DMS153 (cell line): ENCODE measurements around the gene HDAC10.
"Not testable (repeated sequence)": the region's sequence is repeated elsewhere in the genome, so short reads cannot be mapped to it uniquely, and the experiment has no call there.

Experiments
- DNase-seq: peaks from one replicate; lab custom pipeline; 2025; lab: John Stamatoyannopoulos, UW

The HDAC10 gene

DNA sequence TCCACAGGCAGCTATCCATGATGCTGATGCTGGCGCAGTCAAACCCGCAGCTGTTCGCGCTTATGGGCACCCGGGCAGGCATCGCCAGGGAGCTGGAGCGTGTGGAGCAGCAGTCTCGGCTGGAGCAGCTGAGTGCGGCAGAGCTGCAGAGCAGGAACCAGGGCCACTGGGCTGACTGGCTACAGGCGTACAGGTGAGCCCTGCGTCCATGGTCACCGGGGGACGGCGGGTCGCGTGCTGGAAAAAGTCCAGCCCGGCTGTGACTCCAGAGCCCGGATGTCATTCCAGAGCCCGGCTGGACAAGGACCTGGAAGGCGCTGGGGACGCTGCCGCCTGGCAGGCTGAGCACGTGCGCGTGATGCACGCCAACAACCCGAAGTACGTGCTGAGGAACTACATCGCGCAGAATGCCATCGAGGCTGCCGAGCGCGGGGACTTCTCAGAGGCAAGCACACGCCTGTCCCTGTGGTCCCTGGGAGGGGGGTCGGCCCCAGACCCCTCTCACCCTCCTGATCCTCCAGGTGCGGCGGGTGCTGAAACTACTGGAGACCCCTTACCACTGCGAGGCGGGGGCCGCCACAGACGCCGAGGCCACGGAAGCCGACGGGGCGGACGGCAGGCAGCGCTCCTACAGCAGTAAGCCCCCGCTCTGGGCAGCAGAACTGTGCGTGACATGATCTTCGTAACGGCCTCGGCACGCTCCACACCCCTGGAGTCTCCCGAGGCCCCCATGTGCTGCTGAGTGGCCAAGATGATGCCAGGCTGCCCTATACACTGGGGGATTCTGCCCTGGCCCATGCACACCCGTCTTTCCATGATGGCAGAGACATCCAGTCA lies 34.2 kb downstream of the HDAC10 start:
- no peak for DNase-seq

DNA sequence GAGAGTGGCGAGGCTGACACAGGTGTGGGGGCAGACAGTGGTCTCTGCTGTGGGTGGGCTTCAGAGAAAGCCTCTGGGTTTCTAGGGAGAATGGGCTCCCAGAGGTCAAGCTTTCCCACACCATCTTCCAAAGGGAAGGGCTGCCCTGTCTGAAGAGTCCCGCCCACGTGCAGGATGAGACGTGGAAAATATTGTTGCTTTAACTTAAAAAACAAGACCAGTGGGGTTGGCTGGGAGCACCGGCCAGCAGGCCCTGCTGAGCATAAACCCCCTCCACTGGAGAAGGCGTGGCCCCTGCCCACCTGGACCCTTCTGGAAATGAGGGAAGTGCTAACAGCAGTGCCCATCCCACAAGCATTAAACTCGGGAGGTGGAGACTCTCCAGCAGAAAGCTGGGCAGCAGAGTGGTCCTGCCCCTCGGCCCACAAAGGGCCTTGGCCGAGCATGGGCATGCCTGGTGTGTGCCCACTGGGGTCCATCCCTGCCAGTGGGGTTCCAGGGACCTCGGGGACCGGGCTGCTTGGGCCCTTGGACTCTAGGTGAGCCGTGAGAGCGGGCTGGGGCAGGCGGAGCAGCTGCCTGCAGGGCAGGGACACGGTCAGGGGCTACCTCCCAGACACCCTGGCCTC lies 34.9 kb downstream of the HDAC10 start:
- DNase-seq = no peak

DNA sequence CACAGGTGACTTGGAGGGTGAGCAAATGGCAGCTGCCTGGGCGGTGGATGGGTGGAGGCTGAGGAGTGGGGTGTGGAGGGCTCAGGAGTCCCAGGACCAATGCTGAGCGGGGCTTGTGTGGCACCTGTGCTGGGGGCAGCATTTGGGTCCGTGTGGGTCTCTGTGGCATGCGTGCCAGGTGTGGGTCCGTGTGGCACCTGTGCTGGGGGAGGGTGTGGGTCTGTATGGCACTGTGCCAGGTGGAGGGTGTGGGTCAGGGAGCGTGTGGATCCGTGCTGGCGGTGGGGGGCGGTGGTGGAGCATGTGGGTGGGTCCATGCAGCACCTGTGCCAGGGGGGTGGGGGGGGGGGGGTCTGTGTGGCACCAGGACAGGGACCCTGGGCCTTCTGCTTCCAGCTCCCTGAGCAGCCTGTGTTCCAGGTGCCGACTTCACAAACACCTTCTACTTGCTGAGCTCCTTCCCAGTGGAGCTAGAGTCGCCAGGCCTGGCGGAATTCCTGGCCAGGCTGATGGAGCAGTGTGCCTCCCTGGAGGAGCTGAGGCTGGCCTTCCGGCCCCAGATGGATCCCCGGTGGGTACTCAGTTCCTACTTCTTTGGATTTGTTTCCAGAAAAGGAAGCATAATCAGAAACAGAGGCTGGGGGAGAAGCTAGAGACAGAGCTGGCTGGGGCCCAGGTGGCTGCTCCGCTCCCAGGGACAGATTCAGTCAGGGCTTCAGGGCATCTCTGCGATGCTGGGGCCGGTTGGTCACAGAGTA lies 35.6 kb downstream of the HDAC10 start:
- no peak for DNase-seq

DNA sequence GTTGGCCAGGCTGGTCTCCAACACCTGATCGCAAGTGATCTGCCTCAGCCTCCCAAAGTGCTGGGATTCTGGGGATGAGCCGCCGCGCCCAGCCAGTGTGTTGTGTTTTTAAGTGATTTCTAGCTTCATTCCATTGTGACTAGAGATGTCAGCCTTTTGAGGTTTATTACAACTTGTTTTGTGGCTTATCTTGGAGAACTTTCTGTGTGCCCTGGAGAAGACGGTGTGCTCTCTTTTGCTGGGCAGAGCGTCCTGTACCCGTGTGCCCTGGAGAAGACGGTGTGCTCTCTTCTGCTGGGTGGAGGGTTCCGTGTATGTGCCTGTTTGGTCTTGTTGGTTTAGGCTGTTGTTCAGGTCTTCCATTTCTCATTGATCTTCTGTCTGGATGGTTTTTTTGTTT lies 37.8 kb downstream of the HDAC10 start:
- DNase-seq = no peak

GRCh38 chr22:50211147-50211546 lies 39.9 kb downstream of the HDAC10 start:
- no peak for DNase-seq

DNA sequence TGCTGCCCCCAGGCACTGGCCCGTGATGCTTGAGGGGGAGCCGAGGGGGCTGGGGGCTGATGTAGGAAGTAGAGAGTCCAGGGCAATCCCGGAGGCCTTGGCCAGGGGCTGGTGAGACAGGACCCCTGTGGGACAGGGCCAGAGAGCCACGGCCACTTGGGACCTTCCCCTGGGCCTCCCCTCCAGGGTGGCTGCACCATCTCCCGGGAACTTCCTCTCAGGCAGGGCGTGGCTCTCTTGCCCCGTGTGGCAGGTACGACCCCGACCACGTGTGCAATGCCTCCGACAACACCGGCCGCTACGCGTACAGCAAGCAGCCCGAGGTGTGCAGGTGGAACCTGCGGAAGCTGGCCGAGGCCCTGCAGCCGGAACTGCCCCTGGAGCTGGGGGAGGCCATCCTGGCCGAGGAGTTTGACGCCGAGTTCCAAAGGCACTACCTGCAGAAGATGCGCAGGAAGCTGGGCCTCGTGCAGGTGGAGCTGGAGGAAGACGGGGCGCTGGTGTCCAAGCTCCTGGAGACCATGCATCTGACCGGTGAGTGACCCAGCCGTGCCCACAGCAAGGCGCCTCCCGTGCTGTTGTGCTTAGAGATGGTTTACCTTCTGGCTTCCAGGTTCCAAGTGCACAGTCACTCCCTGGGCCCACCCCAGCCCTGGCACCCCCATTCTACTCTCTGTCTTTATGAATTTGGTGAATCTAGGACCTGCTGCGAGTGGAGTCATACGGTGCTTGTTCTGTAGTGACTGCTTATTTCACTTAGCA lies 40.5 kb downstream of the HDAC10 start:
- no peak for DNase-seq

- no peak for DNase-seq
Observed at GRCh38 chr22:50209893-50210292, 41.2 kb downstream of the HDAC10 start.

DNA sequence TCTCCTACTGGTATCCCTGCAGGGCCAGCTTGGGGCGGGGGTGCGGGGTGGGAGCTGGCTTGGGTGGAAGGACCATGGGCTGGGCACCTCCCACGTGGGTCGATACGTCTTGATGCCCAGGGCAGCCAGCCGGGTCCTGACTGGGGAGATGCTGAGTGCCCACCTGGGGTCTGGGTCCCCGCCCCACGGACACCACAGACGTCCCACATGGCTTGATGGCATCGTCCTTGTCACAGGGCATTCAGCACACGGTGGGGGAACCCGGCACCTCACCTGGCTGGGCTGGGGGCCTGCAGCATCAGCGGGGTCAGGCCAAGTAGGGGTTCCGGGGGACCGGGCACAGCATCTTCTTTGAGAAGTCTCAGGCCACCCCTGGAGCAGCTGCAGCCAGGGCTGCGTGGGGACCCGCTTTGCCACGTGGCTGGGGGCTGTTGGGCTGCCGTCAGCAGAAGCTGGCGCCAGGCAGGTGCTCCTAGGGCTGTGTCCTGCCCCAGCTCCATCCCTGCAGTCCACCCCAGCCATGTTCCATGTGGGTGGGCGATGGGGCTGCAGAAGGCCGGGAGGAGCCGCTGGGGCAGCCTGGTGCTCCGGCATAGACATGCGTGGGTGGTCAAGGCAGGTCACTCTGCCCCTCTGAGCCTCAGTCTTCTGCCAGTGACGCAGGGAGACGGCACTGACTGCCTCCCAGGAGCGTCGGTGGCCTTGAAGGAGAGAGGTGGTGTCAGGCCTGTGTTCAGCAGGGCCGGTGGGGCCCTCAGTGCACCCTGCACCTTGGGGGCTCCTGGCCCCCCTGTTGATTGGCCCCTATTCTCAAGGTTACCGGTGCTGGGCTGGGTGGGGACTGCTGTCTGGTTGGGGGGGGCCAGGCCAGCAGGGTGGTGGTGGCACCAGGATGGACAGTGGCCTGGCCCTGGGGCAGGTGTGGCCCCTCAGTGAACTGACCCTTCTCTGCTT lies 41.8 kb downstream of the HDAC10 start:
- no peak for DNase-seq

DNA sequence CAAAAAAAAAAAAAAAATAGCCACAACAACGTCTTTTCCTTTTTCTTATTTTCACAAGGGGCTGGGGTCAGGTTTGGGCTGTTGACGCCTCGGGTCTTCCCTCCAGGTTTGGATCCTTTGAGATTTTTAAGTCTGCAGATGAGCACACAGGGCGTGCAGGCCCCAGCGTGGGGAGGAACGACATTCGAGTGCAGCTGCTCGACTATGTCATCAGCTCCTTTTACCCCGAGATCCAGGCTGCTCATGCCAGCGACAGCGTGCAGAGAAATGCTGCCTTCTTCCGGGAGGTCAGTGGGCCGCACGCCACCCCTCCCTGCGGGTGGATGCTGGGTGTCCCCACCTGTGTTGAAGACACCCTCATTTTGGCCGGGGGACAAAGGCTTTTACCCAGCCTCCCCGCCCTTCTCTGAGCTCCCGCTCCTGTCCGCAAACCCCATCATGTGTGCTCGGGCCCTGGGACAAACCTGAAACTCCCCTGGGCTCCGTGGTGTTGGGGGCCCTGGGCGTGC lies 42.6 kb downstream of the HDAC10 start:
- DNase-seq = no peak

DNA sequence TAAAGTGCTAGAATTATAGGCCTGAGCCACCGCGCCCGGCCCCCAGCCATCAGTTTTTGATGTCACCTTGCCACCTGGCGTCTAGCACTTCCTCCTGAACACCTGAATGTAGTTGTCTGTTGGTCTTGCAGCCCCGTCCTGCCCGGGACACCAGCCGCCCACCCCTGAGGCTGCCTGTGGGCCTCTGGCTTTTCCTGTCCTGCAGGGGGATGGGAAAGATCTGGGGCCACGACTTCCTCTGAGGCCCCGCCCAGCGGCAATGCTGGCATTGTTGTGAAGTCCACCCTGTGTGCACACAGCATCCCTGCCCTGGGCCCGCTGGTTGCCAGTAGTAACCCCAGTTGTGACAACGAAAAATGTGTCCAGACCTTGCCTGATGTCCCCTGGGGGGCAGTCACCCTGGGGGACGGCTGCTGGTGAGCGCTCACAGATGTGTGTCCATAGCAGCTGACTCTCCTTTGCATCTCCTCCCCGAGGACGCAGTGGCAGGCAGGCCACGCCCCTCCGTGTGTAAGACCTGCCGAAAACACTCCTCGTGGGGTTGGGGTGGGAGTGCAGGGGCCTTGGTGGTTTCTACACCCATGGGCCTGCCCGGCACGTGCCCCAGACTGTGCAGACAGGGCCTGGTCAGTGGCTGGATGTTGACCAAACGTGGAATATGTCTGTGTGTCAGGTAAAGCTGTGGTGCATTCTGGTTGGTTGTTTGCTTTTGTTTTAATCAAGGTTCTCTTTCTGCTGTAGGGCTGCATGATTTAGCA lies 43.5 kb downstream of the HDAC10 start:
- DNase-seq = no peak

GRCh38 chr22:50206599-50206998 lies 44.5 kb downstream of the HDAC10 start:
- DNase-seq = no peak

- DNase-seq = no peak
Observed at GRCh38 chr22:50205781-50206569, 45.1 kb downstream of the HDAC10 start.

DNA sequence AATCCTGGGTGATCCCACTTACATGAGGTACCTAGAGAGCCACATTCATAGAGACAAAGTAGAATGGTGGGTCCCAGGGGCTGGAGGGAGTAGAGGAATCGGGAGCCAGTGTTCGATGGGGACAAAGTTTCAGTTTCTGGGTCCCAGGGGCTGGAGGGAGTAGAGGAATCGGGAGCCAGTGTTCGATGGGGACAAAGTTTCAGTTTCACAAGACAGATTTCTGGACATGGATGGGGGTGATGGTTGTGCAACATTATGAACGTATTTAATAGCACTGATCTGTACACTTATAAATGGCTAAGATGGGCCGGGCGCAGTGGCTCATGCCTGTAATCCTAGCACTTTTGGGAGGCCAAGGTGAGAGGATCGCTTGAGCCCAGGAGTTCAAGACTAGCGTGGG lies 46.1 kb downstream of the HDAC10 start:
- DNase-seq = not testable (repeated sequence)

GRCh38 chr22:50204571-50204970 lies 46.5 kb downstream of the HDAC10 start:
- no peak for DNase-seq

DNA sequence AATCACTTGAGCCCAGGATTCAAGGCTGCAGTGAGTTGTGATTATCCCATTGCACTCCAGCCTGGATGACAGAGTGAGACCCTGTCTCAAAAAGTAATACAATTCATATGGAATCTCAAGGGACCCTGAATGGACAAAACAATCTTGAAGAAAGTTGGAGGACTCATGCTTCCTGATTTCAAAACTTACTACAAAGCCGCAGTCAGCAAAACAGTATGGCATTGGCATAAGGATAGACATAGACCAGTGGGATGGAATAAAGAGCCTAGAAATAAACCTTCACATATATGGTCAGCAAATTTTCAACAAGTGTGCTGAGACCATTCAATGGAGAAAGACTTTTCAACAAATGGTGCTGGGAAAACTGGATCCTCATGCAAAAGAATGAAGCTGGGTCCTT lies 47.8 kb downstream of the HDAC10 start:
- DNase-seq = no peak

GRCh38 chr22:50202130-50202666 lies 48.9 kb downstream of the HDAC10 start:
- DNase-seq = no peak

DNA sequence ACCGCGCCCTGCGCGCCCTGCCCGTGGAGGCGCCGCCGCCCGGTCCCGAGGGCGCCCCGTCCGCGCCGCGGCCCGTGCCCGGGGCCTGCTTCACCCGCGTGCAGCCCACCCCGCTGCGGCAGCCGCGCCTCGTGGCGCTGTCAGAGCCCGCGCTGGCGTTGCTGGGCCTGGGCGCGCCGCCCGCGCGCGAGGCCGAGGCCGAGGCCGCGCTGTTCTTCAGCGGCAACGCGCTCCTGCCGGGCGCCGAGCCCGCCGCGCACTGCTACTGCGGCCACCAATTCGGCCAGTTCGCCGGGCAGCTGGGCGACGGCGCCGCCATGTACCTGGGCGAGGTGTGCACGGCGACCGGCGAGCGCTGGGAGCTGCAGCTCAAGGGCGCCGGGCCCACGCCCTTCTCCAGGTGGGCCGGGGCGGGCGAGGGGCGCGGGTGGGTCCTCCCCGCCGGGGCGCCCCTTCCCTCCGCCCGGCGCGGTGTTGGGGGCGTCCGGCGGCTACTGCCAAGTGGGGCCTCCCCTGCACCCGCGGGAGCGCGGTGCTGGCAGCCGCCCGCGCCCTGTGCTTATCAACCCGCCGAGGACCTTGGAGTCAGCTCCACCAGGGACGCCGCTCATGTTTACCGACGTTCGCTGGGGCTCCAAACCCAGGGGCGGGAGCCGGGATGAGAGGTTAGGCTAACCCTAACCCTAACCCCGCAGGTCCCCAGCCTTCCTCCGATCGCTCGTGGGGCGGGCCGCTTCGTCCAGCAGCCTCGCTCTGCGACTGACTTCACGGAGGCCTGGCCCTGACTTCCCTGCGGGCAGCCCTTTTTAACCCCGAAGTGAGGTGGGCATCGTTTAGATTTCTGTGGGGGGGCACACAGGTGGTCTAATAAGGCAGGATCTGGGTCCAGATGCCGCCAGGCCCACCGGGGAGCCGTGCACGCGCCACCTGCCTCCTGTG lies 49.6 kb downstream of the HDAC10 start:
- DNase-seq = no peak
